Naive B cell (primary cell): ENCODE data around the gene SHISA7. TPM values are rescaled to one million over a fixed set of nuclear protein-coding genes. Genes with fewer than 3 reads are reported as not detected.

ENCODE experiments used
- ATAC-seq, 2 donors: fragments of 150-1000 bp; cut with Tn5 transposase; 2 replicates each; pipeline ENCODE4 v1.10.0; 2021; ENCODE audit warnings: low read depth in 2 of 2, mild to moderate bottlenecking in 2 of 2, moderate library complexity in 2 of 2
- DNase-seq: peaks from one replicate; pipeline ENCODE4 v3.0.0; 2022
- H3K27ac Mint-ChIP-seq, 6 donors: one replicate each; pipeline ENCODE4 v1.8.0; 2020 to 2022; ENCODE audit warnings: mild to moderate bottlenecking in 6 of 6, mixed read lengths in 6 of 6, moderate library complexity in 5 of 6, inconsistent platforms in 2 of 6
- H3K27me3 Mint-ChIP-seq, 3 donors: one replicate each; pipeline ENCODE4 v1.8.0; 2021 to 2022; ENCODE audit warnings: mixed read lengths in 3 of 3, mild to moderate bottlenecking in 1 of 3
- H3K36me3 Mint-ChIP-seq, 2 donors: one replicate each; pipeline ENCODE4 v1.8.0; 2020 to 2022; ENCODE audit warnings: mixed read lengths in 2 of 2, inconsistent platforms in 1 of 2, mild to moderate bottlenecking in 1 of 2
- H3K4me1 Mint-ChIP-seq, 3 donors: one replicate each; pipeline ENCODE4 v1.8.0; 2020 to 2022; ENCODE audit warnings: mixed read lengths in 3 of 3, inconsistent platforms in 1 of 3, mild to moderate bottlenecking in 1 of 3, moderate library complexity in 1 of 3
- H3K4me3 Mint-ChIP-seq, 8 donors: one replicate each; pipeline ENCODE4 v1.8.0; 2020 to 2022; ENCODE audit warnings: mild to moderate bottlenecking in 8 of 8, mixed read lengths in 8 of 8, moderate library complexity in 8 of 8, inconsistent platforms in 2 of 8
- H3K9me3 Mint-ChIP-seq, 7 donors: one replicate each; pipeline ENCODE4 v1.8.0; 2020 to 2022; ENCODE audit warnings: mixed read lengths in 7 of 7, mild to moderate bottlenecking in 5 of 7, inconsistent platforms in 2 of 7, moderate library complexity in 1 of 7
- polyA plus RNA-seq, 6 donors: library from polyadenylated mRNA; unstranded; fragments of 300-500 nt; fragmentation: Illumina TruSeq; gene quantifications; one replicate each; pipeline ENCODE4 v1.2.3, GENCODE V29; 2021; ENCODE audit warnings: low read depth in 6 of 6

Gene SHISA7
- polyA plus RNA-seq, 6 donors from 2014 or later, result not detected

DNA sequence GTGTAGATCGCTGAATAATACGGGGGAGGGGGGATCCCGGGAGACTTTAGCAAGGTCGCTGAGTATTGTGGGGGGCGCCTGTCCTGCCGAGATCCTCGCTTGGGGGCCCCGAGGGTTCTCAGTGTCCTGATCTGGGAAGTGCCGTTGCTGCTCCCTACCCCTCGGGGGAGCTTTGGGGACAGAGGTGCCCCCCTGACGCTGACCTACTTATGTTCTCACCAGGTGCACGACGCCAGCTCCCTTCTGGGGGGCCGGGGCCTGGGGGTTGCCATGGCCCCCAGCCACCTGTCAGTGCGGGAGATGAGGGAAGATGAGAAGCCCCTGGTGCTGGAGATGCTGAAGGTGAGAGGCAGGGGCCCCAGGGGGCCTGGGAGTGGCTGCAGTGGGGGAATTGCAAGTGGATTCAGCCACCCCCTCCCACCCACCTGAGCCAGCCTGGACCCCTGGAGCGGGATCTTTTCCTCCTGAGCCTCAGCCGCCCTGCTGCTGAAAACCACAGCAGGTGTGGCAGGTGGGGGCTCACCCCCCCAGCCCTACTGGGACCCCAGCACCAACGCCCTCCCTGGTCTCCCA is 42.4 kb upstream of the SHISA7 start:
- Mint-ChIP-seq H3K36me3 (no peaks in the 10 kb centered on the region), H3K27ac (peak overlapping the region; percentile 68 to 98 (median 91)), H3K27me3 (no peaks in the 10 kb centered on the region), H3K4me1 (peaks cover 12 to 18% (median 13%) of the 10 kb centered on the region in 3 donors), H3K9me3 (no peaks in the 10 kb centered on the region), H3K4me3 (peak overlapping the region; percentile 62 to 89 (median 84))
- ATAC-seq (peak; percentile 15 to 20), DNase-seq (no peak)

DNA sequence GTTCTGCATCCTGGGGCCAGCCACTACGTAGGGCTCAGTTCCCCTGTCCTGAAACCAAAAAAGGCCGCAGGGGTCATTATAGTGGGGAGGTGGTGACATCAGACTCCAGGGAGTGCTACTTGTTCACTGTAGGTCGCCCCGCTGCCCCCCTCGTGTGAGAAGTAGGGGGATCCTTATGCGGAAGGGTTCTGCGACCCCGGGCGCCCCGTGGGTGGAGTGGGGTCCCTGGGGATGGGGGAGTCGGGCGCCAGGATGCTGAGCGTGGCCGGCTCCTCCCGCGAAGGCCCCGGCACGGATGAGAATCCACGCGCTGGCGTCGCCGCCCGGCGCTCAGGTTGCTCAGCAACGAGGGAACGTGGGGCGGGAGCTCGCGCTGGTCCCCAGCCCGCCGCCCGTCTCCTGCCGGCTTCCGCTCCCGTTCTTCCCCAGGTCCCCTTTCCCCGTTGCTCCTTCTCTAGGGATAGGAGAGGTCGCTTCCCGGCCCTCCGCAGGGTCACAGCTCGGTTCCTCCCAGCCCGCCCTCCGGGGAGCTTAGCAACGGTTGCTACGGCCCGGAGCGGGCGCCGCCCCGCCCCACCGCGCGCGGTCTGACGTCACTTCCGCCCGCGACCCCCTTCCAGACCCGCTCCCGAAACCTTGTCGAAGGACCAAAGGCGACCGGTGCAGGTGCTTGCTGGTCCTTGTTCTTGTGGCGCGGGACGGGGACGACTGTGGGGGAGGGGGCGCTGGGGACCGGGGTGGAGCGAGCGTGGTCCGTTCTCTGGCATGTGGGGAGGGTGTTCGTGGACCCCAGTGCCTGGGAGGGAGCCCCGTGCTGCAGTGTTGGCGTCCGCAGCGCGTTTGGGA is 41.7 kb upstream of the SHISA7 start, which contains the start of gene NAT14:
Gene NAT14 (plus strand): TSS at position 596 of the 846 bp plus-strand sequence. CDS start 521 bp downstream, outside the sequence.
- DNase-seq (peak; percentile 77), ATAC-seq (peak; percentile 80 to 82)
- H3K4me3 Mint-ChIP-seq, result peak within 1 kb of the TSS; percentile 62 to 89 (median 84)

DNA sequence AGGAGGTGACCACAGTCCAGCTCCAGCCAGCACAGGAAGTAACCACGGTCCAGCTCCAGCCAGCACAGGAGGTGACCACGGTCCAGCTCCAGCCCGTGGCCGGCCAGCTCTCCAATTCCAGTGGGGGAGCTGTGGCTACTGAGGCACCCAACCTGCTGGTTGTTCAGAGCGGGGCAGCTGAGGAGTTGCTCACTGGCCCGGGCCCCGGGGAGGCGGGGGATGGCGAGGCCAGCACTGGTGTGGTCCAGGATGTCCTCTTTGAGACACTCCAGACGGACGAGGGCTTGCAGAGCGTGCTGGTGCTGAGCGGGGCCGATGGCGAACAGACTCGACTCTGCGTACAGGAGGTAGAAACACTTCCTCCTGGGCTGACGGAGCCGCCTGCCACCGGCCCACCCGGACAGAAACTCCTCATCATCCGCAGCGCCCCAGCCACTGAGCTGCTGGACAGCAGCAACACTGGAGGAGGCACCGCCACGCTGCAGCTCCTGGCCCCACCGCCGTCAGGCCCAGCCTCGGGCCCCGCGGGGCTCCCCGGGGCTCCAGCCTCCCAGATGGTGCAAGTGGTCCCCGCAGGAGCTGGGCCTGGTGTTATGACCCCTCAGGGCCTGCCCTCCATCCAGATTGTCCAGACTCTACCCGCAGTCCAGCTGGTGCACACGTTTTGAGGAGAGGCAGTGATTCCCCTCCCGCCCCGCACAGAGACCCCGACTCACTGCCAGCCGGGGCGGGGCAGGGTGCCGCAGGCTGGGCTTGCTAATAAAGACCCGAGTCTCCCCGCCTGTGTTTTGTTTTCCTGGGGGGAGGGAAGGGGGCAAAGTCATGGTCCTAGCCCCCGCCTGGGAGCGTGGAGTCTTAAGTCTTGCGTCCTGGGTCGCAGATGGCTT is 40.8 kb upstream of the SHISA7 start:
- H3K27ac Mint-ChIP-seq, result peak overlapping the region in 5 of 6 donors; percentile 88 to 96 (median 90)
- H3K9me3 Mint-ChIP-seq, result no peaks in the 10 kb centered on the region
- H3K4me1 Mint-ChIP-seq, result peaks cover 22 to 29% (median 25%) of the 10 kb centered on the region in 3 donors
- no peaks in the 10 kb centered on the region for H3K36me3 Mint-ChIP-seq
- H3K27me3 Mint-ChIP-seq, result no peaks in the 10 kb centered on the region
- peak overlapping the region; percentile 62 to 88 (median 82) for H3K4me3 Mint-ChIP-seq
- no peak for ATAC-seq
- no peak for DNase-seq

More for the DNA sequence above, 41.7 kb upstream of the SHISA7 start, which contains the start of gene NAT14:
- no peaks in the 10 kb centered on the region for H3K27me3 Mint-ChIP-seq
- H3K36me3 Mint-ChIP-seq, result no peaks in the 10 kb centered on the region
- peak within 1 kb of the TSS; percentile 68 to 98 (median 91) for H3K27ac Mint-ChIP-seq
- H3K9me3 Mint-ChIP-seq, result no peaks in the 10 kb centered on the region
- peaks cover 14 to 21% (median 16%) of the 10 kb centered on the region in 3 donors for H3K4me1 Mint-ChIP-seq

DNA sequence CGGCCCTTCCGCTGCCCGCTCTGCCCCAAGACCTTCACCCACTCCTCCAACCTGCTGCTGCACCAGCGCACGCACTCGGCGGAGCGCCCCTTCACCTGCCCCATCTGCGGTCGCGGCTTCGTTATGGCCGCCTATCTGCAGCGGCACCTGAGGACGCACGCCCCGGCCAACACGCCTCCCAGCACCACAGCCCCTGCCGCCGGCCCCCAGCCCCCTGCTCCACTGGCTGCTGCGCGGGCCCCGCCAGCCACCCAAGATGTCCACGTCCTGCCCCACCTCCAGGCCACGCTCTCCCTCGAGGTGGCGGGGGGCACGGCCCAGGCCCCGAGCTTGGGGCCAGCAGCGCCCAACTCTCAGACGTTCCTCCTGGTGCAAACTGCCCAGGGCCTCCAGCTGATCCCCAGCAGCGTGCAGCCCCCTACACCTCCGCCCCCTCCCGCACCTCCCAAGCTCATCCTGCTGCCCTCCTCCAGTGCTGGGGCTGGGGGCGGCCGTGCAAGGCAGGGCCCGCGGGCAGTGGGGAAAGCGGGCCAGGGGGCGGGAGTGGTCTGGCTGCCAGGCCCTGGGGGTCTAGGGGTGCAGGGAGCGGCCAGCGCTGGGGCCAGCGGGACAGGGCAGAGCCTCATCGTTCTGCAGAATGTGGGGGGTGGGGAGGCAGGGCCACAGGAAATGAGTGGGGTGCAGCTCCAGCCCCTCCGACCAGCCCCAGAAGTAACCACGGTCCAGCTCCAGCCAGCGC is 40.0 kb upstream of the SHISA7 start:
- no peak for ATAC-seq
- H3K4me1 Mint-ChIP-seq, result peaks cover 29 to 33% (median 33%) of the 10 kb centered on the region in 3 donors
- H3K27me3 Mint-ChIP-seq, result no peaks in the 10 kb centered on the region
- peak overlapping the region in 3 of 6 donors; percentile 56 to 88 (median 78) for H3K27ac Mint-ChIP-seq
- H3K4me3 Mint-ChIP-seq, result peak overlapping the region in 2 of 8 donors; percentile 3 to 20
- DNase-seq, result no peak
- H3K36me3 Mint-ChIP-seq, result no peaks in the 10 kb centered on the region
- no peaks in the 10 kb centered on the region for H3K9me3 Mint-ChIP-seq

DNA sequence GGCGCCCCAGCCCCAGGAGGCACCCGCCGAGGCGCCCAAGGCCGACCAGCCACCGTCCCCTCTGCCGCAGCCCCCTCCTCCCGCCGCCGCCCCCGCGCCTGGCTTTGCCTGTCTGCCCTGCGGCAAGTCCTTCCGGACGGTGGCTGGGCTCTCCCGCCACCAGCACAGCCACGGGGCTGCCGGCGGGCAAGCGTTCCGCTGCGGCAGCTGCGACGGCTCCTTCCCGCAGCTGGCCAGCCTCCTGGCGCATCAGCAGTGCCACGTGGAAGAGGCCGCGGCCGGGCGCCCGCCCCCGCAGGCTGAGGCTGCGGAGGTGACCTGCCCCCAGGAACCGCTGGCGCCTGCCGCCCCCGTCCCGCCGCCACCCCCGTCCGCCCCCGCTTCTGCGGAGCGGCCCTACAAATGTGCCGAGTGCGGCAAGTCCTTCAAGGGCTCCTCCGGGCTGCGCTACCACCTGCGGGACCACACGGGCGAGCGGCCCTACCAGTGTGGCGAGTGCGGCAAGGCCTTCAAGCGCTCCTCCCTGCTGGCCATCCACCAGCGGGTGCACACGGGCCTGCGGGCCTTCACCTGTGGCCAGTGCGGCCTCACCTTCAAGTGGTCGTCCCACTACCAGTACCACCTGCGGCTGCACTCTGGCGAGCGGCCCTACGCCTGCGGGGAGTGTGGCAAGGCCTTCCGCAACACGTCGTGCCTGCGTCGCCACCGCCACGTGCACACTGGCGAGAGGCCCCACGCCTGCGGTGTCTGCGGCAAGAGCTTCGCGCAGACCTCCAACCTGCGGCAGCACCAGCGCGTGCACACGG is 39.3 kb upstream of the SHISA7 start:
- Mint-ChIP-seq H3K4me3 (peak overlapping the region in 1 of 8 donors; percentile 3), H3K27ac (no peak overlapping the region), H3K27me3 (no peaks in the 10 kb centered on the region), H3K9me3 (no peaks in the 10 kb centered on the region), H3K36me3 (no peaks in the 10 kb centered on the region), H3K4me1 (peaks cover 35 to 38% (median 37%) of the 10 kb centered on the region in 3 donors)
- ATAC-seq (no peak), DNase-seq (no peak)

DNA sequence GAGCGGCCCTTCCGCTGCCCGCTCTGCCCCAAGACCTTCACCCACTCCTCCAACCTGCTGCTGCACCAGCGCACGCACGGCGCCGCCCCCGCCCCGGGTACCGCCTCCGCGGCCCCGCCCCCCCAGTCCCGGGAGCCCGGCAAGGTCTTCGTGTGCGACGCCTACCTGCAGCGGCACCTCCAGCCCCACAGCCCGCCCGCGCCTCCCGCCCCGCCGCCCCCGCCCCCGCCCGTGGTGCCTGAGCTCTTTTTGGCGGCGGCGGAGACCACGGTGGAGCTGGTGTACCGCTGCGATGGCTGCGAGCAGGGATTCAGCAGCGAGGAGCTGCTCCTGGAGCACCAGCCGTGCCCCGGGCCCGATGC is 38.7 kb upstream of the SHISA7 start:
- Mint-ChIP-seq H3K4me3 (peak overlapping the region in 1 of 8 donors; percentile 20), H3K27ac (peak overlapping the region in 1 of 6 donors; percentile 86), H3K36me3 (no peaks in the 10 kb centered on the region), H3K27me3 (no peaks in the 10 kb centered on the region), H3K4me1 (peaks cover 36 to 43% (median 38%) of the 10 kb centered on the region in 3 donors), H3K9me3 (no peaks in the 10 kb centered on the region)
- ATAC-seq, result no peak
- no peak for DNase-seq

DNA sequence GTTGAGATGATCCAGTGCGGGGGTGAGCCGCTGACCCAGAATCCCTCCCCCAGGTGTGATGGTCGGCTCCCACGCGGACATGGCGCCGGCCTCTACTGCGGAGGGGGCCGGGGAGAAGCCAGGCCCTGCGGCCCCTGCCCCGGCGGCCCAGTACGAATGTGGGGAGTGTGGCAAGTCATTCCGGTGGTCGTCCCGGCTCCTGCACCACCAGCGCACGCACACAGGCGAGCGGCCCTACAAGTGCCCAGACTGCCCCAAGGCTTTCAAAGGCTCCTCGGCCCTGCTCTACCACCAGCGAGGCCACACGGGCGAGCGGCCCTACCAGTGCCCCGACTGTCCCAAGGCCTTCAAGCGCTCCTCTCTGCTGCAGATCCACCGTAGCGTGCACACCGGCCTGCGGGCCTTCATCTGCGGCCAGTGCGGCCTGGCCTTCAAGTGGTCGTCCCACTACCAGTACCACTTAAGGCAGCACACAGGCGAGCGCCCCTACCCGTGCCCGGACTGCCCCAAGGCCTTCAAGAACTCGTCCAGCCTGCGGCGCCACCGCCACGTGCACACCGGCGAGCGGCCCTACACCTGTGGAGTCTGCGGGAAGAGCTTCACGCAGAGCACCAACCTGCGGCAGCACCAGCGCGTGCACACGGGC is 38.2 kb upstream of the SHISA7 start:
- Mint-ChIP-seq H3K27me3 (no peaks in the 10 kb centered on the region), H3K4me3 (peak overlapping the region in 1 of 8 donors; percentile 20), H3K4me1 (peaks cover 36 to 42% (median 38%) of the 10 kb centered on the region in 3 donors), H3K27ac (peak overlapping the region in 1 of 6 donors; percentile 86), H3K9me3 (no peaks in the 10 kb centered on the region), H3K36me3 (no peaks in the 10 kb centered on the region)
- ATAC-seq (no peak), DNase-seq (no peak)

DNA sequence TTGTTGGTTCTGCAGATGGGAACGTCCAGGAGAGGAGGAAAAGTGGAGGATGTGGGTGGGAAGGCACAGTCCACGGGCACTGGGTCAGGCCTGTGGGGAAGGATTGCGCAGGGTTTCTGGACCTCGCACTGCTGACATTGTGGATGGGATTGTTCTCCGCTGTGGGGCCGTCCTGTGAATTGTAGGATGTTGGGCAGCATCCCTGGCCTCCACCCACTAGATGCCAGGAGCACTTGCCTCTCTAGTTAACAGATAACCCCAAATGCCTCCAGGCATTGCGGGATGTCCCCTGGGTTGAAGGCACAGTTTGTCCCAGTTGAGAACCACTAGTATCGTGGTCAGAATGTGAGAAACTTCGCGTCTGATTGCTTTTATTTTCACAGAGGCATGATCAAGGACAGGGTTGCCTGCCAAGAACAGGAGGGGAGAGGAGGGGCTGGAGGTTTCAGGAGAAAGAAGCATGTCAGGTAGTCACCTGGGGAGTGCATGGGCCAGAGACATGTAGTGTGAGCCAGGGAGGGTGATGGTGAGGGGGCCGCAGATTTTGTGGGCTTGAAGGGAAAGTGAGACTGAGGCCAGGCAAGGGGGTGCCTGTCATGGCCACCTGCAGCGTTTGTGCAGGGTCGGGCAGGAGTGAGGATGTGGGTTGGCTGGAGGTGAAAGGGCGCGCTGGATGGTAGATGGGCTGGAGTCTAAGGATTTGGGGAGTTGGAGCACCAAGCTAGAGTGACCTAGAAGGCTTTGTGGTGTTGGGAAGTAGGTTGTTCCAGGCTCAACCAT is 36.5 kb upstream of the SHISA7 start:
- Mint-ChIP-seq H3K9me3 (no peaks in the 10 kb centered on the region), H3K4me3 (peak overlapping the region in 5 of 8 donors; percentile 45 to 99 (median 59)), H3K36me3 (no peaks in the 10 kb centered on the region), H3K27ac (peak overlapping the region in 4 of 6 donors; percentile 35 to 94 (median 88)), H3K4me1 (peaks cover 28 to 40% (median 29%) of the 10 kb centered on the region in 3 donors), H3K27me3 (no peaks in the 10 kb centered on the region)
- DNase-seq (no peak), ATAC-seq (no peak)

DNA sequence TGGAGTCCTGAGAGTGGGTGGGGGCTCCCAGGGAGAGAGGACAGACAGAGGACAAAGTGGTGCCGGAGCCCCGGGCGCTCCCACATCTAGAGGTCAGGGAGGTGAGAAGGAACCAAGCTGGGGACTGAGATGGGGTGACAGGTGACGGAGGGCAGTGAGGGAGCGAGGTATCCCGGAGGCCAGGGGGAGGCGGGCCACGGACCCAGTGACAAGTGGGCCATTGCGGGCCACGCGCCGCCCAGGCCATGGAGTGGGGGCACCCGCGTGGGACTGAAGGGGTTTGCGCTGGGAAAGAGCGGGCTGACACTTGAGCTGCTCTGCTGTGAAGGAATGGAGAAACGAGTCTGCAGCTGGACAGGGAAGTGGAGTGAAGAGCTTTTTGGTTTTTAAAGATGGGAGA is 35.9 kb upstream of the SHISA7 start:
- no peaks in the 10 kb centered on the region for H3K36me3 Mint-ChIP-seq
- ATAC-seq (no peak), DNase-seq (no peak)
- no peaks in the 10 kb centered on the region for H3K27me3 Mint-ChIP-seq
- H3K4me3 Mint-ChIP-seq, result peak overlapping the region in 6 of 8 donors; percentile 28 to 99 (median 77)
- peak overlapping the region in 3 of 6 donors; percentile 17 to 94 (median 79) for H3K27ac Mint-ChIP-seq
- peaks cover 28 to 37% (median 29%) of the 10 kb centered on the region in 3 donors for H3K4me1 Mint-ChIP-seq
- no peaks in the 10 kb centered on the region for H3K9me3 Mint-ChIP-seq

DNA sequence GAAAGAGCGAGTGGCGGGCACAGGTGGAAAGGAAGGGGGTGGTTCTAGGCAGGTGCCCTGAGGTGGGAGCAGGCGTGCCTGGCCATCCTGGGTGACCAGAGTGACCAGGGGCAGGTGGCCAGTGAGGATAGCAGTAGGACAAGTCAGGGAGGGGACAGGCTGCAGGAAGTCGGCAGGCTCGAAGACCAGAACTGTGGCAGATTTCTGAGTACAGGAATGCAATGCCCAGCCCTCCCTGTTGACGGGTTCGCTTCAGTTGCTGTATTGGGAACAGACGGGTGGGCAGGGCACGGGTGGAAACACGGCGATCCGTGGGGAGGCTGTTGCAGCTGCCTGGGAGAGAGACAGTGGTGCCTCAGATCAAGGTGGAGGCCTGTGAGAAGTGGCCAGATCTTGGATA is 35.3 kb upstream of the SHISA7 start:
- H3K4me3 Mint-ChIP-seq, result peak overlapping the region in 7 of 8 donors; percentile 69 to 99 (median 83)
- peaks cover 28 to 37% (median 29%) of the 10 kb centered on the region in 3 donors for H3K4me1 Mint-ChIP-seq
- no peaks in the 10 kb centered on the region for H3K27me3 Mint-ChIP-seq
- H3K9me3 Mint-ChIP-seq, result no peaks in the 10 kb centered on the region
- DNase-seq (no peak), ATAC-seq (no peak)
- H3K36me3 Mint-ChIP-seq, result no peaks in the 10 kb centered on the region
- H3K27ac Mint-ChIP-seq, result peak overlapping the region in 4 of 6 donors; percentile 63 to 94 (median 74)

DNA sequence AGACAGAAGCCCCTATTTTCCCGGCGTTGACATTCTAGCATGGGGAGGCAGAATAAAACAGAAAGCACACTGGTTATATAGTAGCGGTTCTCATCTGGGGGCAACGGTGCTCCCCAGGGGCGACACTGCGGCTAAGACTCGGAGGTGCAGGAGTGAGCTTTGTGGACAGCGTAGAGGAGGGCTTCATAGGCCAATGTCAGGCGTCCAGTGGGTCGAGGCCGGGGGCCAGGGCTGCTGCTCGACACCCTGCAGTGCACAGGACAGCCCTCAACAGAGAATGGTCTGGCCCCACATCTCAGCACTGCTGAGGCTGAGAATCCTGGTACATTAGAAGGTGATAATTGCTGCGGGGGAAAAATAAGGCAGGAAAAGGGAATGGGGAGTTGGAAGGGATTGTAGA is 34.8 kb upstream of the SHISA7 start:
- Mint-ChIP-seq H3K27me3 (no peaks in the 10 kb centered on the region), H3K27ac (peak overlapping the region in 4 of 6 donors; percentile 80 to 98 (median 96)), H3K36me3 (no peaks in the 10 kb centered on the region), H3K9me3 (no peaks in the 10 kb centered on the region), H3K4me3 (peak overlapping the region; percentile 75 to 99 (median 85)), H3K4me1 (peaks cover 28 to 37% (median 29%) of the 10 kb centered on the region in 3 donors)
- DNase-seq (no peak), ATAC-seq (no peak)
